PFSK-1 (cell line): ENCODE results near the gene REC8.

ENCODE experiments used
- FOXP2 ChIP-seq: optimal IDR thresholded peaks from 2 replicates; pipeline ENCODE3; 2011; ENCODE audit warnings: borderline replicate concordance, control low read depth, inconsistent platforms; ENCODE audit not compliant: insufficient read depth; ENCODE audit errors: extremely low read length, extremely low read depth
- POLR2AphosphoS5 ChIP-seq: IDR thresholded peaks from 2 replicates; pipeline ENCODE4 v1.6.1; 2012; ENCODE audit warnings: low read depth, mild to moderate bottlenecking, control low read depth, low read length, moderate library complexity
- REST ChIP-seq, 2 experiments: IDR thresholded peaks; 2 replicates each; pipeline versions ENCODE4 v1.6.1 to v1.8.0; 2011 to 2012; ENCODE audit warnings: low read depth in 2 of 2, low read length in 2 of 2, control low read depth in 1 of 2, inconsistent platforms in 1 of 2, mild to moderate bottlenecking in 1 of 2, moderate library complexity in 1 of 2; ENCODE audit not compliant: insufficient read depth in 1 of 2
- SIN3A ChIP-seq: IDR thresholded peaks from 2 replicates; pipeline ENCODE4 v1.6.1; 2012; ENCODE audit warnings: mild to moderate bottlenecking, low read length, moderate library complexity, borderline replicate concordance; ENCODE audit not compliant: insufficient read depth
- TAF1 ChIP-seq: IDR thresholded peaks from 2 replicates; pipeline ENCODE4 v1.6.1; 2012; ENCODE audit warnings: low read length, control low read depth, borderline replicate concordance; ENCODE audit not compliant: insufficient read depth

Gene REC8

GRCh38 chr14:24182110-24182882 is 10.4 kb downstream of the REC8 start:
- TF ChIP-seq SIN3A (no peak), FOXP2 (no peak), REST (IDR thresholded peaks at IDR 0.05; ENCODE audit: insufficient read depth in 1 of 2, low read depth in 2 of 2, low read length in 2 of 2) (no peak), TAF1 (no peak), POLR2AphosphoS5 (no peak)

DNA sequence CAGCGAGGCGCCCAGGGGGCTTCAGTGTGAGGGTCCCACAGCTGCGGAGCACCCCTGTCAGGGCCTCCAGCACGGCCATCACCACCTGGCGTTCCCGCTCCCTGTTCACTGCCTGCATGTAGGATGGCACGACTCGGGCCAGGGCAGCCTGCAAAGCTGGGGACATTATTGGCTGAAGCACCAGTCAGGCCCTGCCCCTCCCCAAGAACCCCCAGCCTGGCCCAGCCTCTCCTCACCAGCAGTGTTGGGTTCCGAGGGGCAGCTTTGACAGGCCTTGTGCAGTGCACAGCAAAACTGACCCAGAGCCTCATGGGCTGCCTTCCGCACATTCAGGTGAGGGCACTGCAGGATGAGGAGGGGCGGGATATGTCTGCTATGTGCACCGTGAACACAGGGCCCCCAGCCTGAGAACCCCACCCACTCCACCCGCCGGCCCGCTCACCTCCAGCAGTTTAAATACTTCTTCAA is 11.2 kb downstream of the REC8 start:
- TF ChIP-seq FOXP2 (no peak), TAF1 (no peak), POLR2AphosphoS5 (no peak), REST (IDR thresholded peaks at IDR 0.05; ENCODE audit: insufficient read depth in 1 of 2, low read depth in 2 of 2, low read length in 2 of 2) (no peak), SIN3A (no peak)

GRCh38 chr14:24184104-24184970 is 12.5 kb downstream of the REC8 start:
- TF ChIP-seq TAF1 (no peak), POLR2AphosphoS5 (no peak), SIN3A (no peak), FOXP2 (no peak), REST (IDR thresholded peaks at IDR 0.05; ENCODE audit: insufficient read depth in 1 of 2, low read depth in 2 of 2, low read length in 2 of 2) (no peak)

DNA sequence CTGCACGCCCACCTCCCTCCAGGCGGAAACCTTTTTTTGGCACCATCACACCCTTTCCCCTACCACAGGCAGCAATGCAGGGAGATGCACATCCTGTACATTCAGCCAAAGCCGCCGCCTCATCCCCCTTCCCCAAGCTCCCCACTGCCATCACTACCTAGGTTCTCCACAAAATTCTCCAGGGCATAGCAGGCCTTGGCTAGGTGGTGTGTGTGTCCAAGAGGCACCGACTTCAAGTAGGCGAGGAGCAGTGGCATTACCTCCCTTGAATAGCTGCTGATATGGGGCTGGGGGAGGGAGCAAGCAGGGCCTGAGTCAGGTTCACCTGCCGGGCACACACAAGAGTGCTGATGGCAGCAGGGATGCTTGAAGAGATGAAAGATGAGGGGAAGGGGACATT is 13.1 kb downstream of the REC8 start:
- TF ChIP-seq POLR2AphosphoS5 (no peak), REST (IDR thresholded peaks at IDR 0.05; ENCODE audit: insufficient read depth in 1 of 2, low read depth in 2 of 2, low read length in 2 of 2) (no peak), SIN3A (no peak), TAF1 (no peak), FOXP2 (no peak)
